Activated T-cell treated with anti-CD3 and anti-CD28 coated beads, Interleukin-2, amount 50 U/mL, for 24 hours (primary cell): Measurements from ENCODE around the gene CCDC150.
"Not testable (repeated sequence)": the region's sequence is repeated elsewhere in the genome, so short reads cannot be mapped to it uniquely, and the experiment has no call there.

Source experiments
- DNase-seq: peaks from one replicate; pipeline ENCODE4 v3.0.0-alpha.2; 2020
- H3K27ac Mint-ChIP-seq: 2 replicates; pipeline ENCODE4 v1.8.0; 2020; ENCODE audit warnings: mild to moderate bottlenecking, mixed read lengths
- H3K27me3 Mint-ChIP-seq: 2 replicates; pipeline ENCODE4 v1.8.0; 2020; ENCODE audit warnings: mixed read lengths
- H3K36me3 Mint-ChIP-seq: 2 replicates; pipeline ENCODE4 v1.8.0; 2020; ENCODE audit warnings: low read depth, mixed read lengths
- H3K4me1 Mint-ChIP-seq: 2 replicates; pipeline ENCODE4 v1.8.0; 2020; ENCODE audit warnings: low read depth, mixed read lengths
- H3K4me3 Mint-ChIP-seq: 2 replicates; pipeline ENCODE4 v1.8.0; 2020; ENCODE audit warnings: mild to moderate bottlenecking, moderate library complexity, mixed read lengths
- H3K9me3 Mint-ChIP-seq: 2 replicates; pipeline ENCODE4 v1.8.0; 2020; ENCODE audit warnings: mixed read lengths

The CCDC150 gene

DNA sequence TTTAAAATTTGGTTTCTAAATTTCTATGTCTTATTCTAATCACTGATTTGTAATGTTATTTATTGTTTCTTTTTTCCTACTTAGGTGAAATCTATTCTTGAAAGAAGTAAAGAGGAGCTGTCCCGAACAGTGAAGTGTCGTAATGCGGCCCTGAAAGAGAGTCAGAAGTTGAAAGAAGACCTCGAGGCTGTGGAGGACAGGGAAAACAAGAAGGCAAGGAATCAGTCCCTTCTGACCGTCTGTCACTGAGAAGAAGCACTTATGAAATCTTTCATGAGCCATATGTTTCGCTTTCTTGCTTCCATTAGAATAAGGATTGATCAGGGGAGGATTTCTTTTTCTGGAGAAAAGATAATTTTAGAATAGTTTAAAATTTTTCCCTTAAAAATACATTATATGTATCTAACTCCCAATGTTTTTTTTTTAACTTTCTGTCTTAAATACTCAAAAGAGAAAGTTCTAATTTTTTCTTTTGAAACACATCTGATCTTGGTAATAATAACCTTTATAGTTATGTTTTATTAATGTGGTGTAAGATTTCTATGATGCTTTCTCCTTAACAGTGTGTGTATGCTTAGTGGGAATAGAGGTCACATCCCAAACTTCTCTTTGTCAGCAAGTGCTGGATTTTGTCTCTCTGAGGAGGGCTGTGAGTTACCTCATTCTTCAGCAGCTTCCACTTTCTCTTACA is 79.0 kb downstream of the CCDC150 start:
- H3K36me3 Mint-ChIP-seq, result peaks cover 18% of the 10 kb centered on the region
- H3K4me1 Mint-ChIP-seq, result no peaks in the 10 kb centered on the region
- no peak for DNase-seq
- no peaks in the 10 kb centered on the region for H3K9me3 Mint-ChIP-seq
- no peak overlapping the region for H3K4me3 Mint-ChIP-seq
- no peaks in the 10 kb centered on the region for H3K27me3 Mint-ChIP-seq
- no peak overlapping the region for H3K27ac Mint-ChIP-seq

DNA sequence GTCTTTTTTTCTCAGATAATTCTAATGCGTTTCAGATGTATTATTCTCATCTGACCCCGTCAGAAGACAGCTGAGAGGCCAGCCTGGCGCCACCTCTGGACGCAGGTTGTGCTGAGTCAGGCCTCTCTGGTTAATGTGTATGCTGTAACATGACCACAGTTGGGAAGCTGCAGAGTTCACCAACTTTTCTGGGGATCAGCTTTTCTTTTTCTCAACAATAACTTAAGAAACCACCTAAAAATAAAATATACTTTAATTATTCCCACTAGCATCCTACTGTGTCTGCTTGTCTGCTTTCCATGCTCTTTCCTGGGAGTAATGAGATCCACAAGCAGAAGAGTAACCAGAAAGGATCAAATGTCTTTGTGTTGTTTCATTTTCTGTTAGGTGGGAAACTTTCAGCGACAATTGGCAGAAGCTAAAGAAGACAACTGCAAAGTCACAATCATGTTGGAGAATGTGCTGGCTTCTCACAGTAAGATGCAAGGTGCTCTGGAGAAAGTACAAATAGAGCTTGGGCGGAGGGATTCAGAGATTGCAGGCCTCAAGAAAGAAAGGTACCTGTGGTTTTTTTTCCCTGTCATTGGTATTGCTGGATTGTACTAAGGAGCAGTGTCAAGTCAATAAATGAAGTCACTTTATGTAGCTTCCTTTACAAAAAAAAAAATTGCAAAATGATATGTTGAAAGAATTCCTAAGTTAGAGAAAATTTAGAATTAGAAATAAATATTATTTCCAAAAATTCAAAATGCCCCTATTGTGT is 79.8 kb downstream of the CCDC150 start:
- no peak for DNase-seq
- no peak overlapping the region for H3K27ac Mint-ChIP-seq
- no peaks in the 10 kb centered on the region for H3K27me3 Mint-ChIP-seq
- H3K36me3 Mint-ChIP-seq, result peaks cover 21% of the 10 kb centered on the region
- no peaks in the 10 kb centered on the region for H3K4me1 Mint-ChIP-seq
- H3K4me3 Mint-ChIP-seq, result no peak overlapping the region
- H3K9me3 Mint-ChIP-seq, result no peaks in the 10 kb centered on the region

DNA sequence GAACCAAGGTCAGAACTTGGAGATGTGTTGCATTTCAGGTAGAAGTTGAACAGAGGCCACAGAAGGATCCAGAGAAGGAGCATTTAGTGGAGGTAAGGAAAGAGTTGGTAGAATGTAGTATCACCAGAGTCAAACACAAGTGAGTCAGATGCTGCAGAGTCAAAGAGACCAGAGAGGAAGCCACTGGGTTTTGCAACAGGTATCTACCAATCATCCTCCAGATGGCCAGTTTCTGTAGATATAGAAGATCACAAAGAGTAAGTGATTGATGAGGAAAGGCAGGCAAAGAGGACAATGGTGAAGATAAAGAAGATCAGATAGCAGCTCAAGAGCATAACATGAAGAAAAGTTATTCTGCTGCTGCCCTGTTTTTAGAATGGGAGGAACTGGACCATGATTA is 84.1 kb downstream of the CCDC150 start:
- peaks cover 6% of the 10 kb centered on the region for H3K4me1 Mint-ChIP-seq
- no peaks in the 10 kb centered on the region for H3K9me3 Mint-ChIP-seq
- peaks cover 29% of the 10 kb centered on the region for H3K36me3 Mint-ChIP-seq
- H3K27me3 Mint-ChIP-seq, result no peaks in the 10 kb centered on the region
- DNase-seq, result no peak
- H3K4me3 Mint-ChIP-seq, result no peak overlapping the region
- no peak overlapping the region for H3K27ac Mint-ChIP-seq

DNA sequence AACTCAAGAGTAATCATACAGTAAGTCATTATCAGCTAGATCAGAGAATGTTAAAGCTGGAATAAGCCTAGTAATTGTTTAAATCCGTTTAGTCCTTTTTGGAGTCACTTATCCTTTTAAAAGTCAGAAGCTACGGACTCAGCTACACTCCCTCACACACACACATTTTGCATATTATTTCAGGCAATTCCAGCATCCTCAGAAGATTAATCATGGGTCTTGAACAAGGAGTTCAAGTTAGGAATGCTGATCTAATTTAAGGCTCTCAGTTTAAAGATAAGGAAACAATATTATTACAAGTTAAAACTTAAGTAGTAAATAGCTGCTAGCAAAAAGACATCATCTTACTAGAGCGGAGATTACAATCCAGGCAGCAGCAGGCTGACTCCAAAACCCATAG is 85.7 kb downstream of the CCDC150 start:
- Mint-ChIP-seq H3K4me1 (peaks cover 6% of the 10 kb centered on the region), H3K36me3 (peaks cover 29% of the 10 kb centered on the region), H3K4me3 (no peak overlapping the region), H3K27ac (no peak overlapping the region), H3K27me3 (no peaks in the 10 kb centered on the region), H3K9me3 (no peaks in the 10 kb centered on the region)
- no peak for DNase-seq

DNA sequence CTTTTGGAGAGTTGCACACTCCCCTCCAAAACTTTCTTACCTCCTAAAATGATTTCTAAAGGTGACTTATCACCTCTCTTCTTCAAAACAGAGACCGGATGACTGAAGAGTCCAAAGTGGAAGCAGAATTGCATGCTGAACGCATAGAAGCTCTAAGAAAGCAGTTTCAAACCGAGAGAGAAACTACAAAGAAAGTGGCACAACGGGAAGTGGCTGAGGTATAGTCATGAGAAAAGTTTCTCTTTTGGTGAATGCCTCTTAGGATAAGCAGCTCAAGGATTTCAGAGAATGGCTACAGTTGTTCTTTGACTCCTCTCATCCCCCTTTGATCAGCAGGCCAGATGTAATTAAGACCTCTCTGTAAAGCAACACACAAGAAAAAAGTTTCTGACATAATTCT is 86.4 kb downstream of the CCDC150 start:
- Mint-ChIP-seq H3K27me3 (no peaks in the 10 kb centered on the region), H3K36me3 (peaks cover 27% of the 10 kb centered on the region), H3K9me3 (no peaks in the 10 kb centered on the region), H3K27ac (no peak overlapping the region), H3K4me3 (no peak overlapping the region), H3K4me1 (peaks cover 6% of the 10 kb centered on the region)
- no peak for DNase-seq

DNA sequence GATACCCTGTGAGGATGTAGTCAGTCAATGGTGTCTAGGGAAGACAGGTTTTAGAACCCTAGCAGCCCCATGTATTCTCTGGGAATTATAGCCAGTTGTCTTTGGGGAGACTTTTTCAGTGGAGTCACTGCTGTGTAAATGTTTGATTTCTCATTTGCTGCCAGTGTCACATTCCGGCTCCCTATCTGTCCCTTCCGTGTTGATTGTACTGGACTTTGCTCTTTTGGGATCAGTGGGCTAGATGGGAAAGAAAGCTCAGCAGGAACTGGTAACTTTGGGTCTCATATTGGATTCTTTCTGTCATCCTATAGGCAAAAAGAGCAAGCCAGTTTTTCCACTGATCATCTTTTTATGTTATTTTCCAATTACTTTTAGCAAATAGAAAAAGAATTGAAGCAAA is 89.9 kb downstream of the CCDC150 start:
- peaks cover 6% of the 10 kb centered on the region for H3K4me1 Mint-ChIP-seq
- DNase-seq, result no peak
- no peak overlapping the region for H3K27ac Mint-ChIP-seq
- no peaks in the 10 kb centered on the region for H3K9me3 Mint-ChIP-seq
- no peaks in the 10 kb centered on the region for H3K27me3 Mint-ChIP-seq
- H3K4me3 Mint-ChIP-seq, result no peak overlapping the region
- H3K36me3 Mint-ChIP-seq, result peaks cover 41% of the 10 kb centered on the region

DNA sequence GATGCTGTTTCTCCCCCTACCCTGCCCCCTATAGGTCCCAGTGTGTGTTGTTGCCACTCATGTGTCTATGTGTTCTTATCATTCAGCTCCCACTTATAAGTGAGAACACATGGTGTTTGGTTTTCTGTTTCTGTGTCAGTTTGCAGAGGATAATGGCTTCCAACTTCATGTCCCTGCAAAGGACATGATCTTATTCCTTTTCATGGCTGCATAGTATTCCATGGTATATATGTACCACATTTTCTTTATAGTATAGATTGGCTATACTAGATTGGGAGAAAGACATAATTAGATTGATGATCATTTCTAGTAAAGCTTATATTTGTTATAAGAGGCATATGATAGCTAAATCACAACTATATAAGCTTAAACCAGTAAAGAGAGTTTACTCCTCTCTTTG is 97.1 kb downstream of the CCDC150 start:
- peaks cover 35% of the 10 kb centered on the region for H3K36me3 Mint-ChIP-seq
- peaks cover 17% of the 10 kb centered on the region for H3K9me3 Mint-ChIP-seq
- not testable (repeated sequence) for H3K27ac Mint-ChIP-seq, H3K27me3 Mint-ChIP-seq, H3K4me1 Mint-ChIP-seq, DNase-seq, H3K4me3 Mint-ChIP-seq

DNA sequence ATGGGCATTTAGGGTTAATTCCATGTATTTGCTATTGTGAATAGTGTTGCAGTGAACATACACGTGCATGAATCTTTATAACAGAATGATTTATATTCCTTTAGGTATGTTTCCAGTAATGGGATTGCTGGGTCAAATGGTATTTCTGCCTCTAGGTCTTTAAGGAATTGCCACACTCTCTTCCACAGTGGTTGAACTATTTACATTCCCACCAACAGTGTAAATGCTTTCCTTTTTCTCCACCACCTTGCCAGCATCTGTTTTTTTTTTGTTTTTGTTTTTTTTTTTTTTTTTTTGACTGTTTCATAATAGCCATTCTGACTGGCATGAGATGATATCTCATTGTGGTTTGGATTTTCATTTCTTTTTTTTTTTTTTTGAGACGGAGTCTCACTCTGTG is 97.5 kb downstream of the CCDC150 start:
- no peak for DNase-seq
- H3K4me1 Mint-ChIP-seq, result no peaks in the 10 kb centered on the region
- no peaks in the 10 kb centered on the region for H3K27me3 Mint-ChIP-seq
- H3K4me3 Mint-ChIP-seq, result no peak overlapping the region
- H3K9me3 Mint-ChIP-seq, result peaks cover 17% of the 10 kb centered on the region
- peaks cover 32% of the 10 kb centered on the region for H3K36me3 Mint-ChIP-seq
- no peak overlapping the region for H3K27ac Mint-ChIP-seq

DNA sequence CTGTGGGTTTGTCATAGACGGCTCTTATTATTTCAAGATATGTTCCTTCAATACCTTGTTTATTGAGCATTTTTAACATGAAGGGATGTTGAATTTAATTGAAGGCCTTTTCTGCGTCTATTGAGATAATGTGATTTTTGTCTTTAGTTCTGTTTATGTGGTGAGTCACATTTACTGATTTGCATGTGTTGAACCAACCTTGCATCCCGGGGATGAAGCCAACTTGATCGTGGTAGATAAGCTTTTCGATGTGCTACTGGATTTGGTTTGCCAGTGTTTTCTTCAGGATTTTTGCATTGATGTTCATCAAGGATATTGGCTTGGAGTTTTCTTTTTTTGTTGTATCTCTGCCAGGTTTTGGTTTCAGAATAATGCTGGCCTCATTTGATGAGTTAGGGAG is 99.5 kb downstream of the CCDC150 start:
- no peak for DNase-seq
- Mint-ChIP-seq H3K4me3 (no peak overlapping the region), H3K27me3 (no peaks in the 10 kb centered on the region), H3K27ac (no peak overlapping the region), H3K4me1 (no peaks in the 10 kb centered on the region), H3K36me3 (peaks cover 15% of the 10 kb centered on the region), H3K9me3 (peaks cover 17% of the 10 kb centered on the region)

DNA sequence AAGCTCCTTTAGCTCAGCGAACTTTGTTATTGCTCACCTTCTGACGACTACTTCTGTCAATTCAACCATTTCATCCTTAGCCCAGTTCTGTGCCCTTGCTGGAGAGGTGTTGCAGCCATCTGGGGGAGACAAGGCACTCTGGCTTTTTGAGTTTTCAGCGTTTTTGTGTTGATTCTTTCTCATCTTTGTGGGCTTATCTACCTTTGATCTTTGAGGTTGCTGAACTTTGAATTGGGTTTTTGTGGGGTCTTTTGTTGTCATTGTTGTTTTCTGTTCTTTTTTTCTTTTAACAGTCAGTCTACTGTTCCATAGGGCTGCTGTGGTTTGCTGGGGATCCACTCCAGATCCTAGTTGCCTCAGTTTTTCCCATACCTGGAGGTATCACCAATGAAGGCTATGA is 102.7 kb downstream of the CCDC150 start:
- no peak overlapping the region for H3K27ac Mint-ChIP-seq
- H3K4me3 Mint-ChIP-seq, result no peak overlapping the region
- DNase-seq, result no peak
- H3K4me1 Mint-ChIP-seq, result no peaks in the 10 kb centered on the region
- no peaks in the 10 kb centered on the region for H3K27me3 Mint-ChIP-seq
- peaks cover 3% of the 10 kb centered on the region for H3K36me3 Mint-ChIP-seq
- H3K9me3 Mint-ChIP-seq, result peaks cover 9% of the 10 kb centered on the region

DNA sequence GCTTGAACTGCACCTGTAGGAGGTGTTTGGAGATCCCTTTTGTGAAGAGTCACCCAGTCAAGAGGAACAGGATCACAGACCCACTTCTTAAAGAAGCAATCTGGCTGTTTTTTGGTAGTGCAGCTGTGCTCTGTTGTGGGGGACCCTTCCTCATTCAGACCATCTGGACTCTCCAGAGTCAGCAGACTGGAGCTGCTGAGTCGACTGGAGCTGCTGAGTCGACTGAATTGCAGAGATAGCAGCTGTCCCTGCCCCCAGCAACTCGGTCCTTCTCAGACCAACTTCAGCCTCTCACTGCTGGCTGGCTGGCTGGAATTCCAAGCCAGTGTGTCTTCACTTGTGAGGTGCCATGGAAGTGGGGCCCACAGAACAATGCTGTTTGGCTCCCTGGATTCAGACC is 103.2 kb downstream of the CCDC150 start:
- peaks cover 1% of the 10 kb centered on the region for H3K36me3 Mint-ChIP-seq
- H3K4me1 Mint-ChIP-seq, result no peaks in the 10 kb centered on the region
- no peak overlapping the region for H3K4me3 Mint-ChIP-seq

DNA sequence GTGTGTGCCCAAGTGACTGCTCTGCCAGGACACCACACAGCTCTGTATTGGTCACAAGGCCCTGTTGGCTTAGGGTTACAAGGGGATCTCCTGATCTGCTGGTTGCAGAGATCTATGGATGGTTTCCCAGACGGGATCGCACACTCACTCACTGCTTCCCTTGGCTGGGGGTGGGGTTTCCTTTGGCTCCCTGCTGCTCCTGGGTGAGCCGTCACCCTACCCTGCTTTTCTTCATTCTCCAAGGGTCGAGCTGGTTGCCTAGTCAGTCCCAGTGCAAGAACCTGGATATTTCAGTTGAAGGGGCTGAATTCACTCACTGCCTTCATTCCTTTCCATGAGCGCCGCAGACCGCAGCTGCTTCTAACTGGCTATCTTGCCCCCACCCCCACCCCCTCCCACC is 103.7 kb downstream of the CCDC150 start:
- Mint-ChIP-seq H3K4me3 (no peak overlapping the region), H3K27ac (no peak overlapping the region), H3K27me3 (no peaks in the 10 kb centered on the region), H3K9me3 (peaks cover 9% of the 10 kb centered on the region), H3K36me3 (no peaks in the 10 kb centered on the region), H3K4me1 (no peaks in the 10 kb centered on the region)
- DNase-seq, result no peak

More for the DNA sequence above, 103.2 kb downstream of the CCDC150 start:
- no peak for DNase-seq
- Mint-ChIP-seq H3K27me3 (no peaks in the 10 kb centered on the region), H3K27ac (no peak overlapping the region), H3K9me3 (peaks cover 9% of the 10 kb centered on the region)

DNA sequence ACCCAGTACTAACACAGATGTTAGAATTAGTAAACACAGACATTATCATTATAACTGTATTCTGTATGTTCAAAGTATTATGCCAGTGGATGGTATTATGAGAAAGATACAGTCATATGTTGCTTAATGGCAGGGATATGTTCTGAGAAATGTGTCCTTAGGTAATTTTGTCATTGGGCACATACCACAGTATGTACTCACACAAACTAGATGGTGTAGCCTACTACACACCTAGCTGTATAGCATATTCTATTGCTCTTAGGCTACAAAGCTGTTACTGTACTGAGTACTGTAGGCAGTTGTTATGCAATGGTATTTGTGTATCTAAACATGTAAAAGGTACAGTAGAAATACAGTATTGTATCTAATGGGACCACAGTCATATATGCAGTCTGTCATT is 106.2 kb downstream of the CCDC150 start:
- Mint-ChIP-seq H3K27ac (no peak overlapping the region), H3K36me3 (no peaks in the 10 kb centered on the region), H3K9me3 (no peaks in the 10 kb centered on the region), H3K27me3 (no peaks in the 10 kb centered on the region), H3K4me1 (peaks cover 4% of the 10 kb centered on the region), H3K4me3 (no peak overlapping the region)
- no peak for DNase-seq

DNA sequence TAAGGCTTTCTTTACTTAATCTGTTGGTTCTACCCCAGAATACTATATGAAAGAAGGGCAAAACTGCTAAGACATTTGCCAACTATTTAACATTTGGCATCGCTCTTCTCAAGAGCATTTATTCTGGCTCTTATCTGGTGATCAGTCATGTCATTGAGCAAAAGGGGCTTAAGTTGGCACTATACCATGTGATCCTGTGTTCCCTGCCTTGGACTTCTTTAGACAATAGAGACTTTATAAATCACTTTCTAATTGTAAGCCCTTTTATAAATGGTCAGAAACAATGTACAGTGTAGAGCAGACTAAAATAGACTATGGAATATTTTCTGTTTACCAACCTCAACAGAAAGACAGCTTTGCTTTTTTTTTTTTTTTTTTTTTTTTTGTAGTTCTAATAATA is 107.9 kb downstream of the CCDC150 start:
- H3K36me3 Mint-ChIP-seq, result no peaks in the 10 kb centered on the region
- no peaks in the 10 kb centered on the region for H3K9me3 Mint-ChIP-seq
- H3K4me3 Mint-ChIP-seq, result no peak overlapping the region
- no peaks in the 10 kb centered on the region for H3K27me3 Mint-ChIP-seq
- H3K27ac Mint-ChIP-seq, result no peak overlapping the region
- DNase-seq, result no peak
- peaks cover 7% of the 10 kb centered on the region for H3K4me1 Mint-ChIP-seq

DNA sequence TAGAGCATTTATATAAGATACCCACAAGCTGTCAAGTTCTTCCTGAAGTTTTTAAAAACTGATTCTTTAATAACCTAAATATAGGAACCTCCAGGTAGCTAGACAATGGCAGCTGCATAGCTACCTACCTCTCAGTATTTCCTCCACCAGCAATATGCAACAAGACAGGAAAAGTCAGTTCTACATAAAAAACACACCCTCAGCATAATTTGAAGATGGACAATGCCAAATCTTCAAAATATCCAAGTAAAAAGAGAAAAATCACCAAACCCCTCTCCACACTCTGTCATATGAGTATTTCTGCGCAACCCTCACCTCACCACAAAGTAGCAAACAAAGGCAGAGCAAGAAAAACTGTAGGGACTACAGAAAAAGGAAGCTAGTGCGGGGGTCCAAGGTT is 108.6 kb downstream of the CCDC150 start:
- Mint-ChIP-seq H3K9me3 (peaks cover under 1% of the 10 kb centered on the region), H3K27ac (no peak overlapping the region)

More for the DNA sequence above, 108.6 kb downstream of the CCDC150 start:
- no peak for DNase-seq
- Mint-ChIP-seq H3K4me3 (no peak overlapping the region), H3K4me1 (peaks cover 7% of the 10 kb centered on the region), H3K27me3 (no peaks in the 10 kb centered on the region), H3K36me3 (no peaks in the 10 kb centered on the region)
